Nephron progenitor cell (in vitro differentiated cells): ENCODE results near the gene MCF2.
A peak's percentile ranks its signal among the peaks of the same experiment; 100 is the strongest.
"Not testable (repeated sequence)": the region's sequence is repeated elsewhere in the genome, so short reads cannot be mapped to it uniquely, and the experiment has no call there.

Source experiments
- DNase-seq: peaks from one replicate; pipeline ENCODE4 v3.0.0; 2021
- H3K27ac Mint-ChIP-seq: 2 replicates; pipeline ENCODE4 v1.8.0; 2021; ENCODE audit warnings: mild to moderate bottlenecking, moderate library complexity, mixed read lengths
- H3K27me3 Mint-ChIP-seq: 2 replicates; pipeline ENCODE4 v1.8.0; 2021; ENCODE audit warnings: mild to moderate bottlenecking, low read depth, mixed read lengths; ENCODE audit not compliant: poor library complexity
- H3K36me3 Mint-ChIP-seq: 2 replicates; pipeline ENCODE4 v1.8.0; 2021; ENCODE audit warnings: low read depth, mixed read lengths
- H3K4me1 Mint-ChIP-seq: 2 replicates; pipeline ENCODE4 v1.8.0; 2021; ENCODE audit warnings: mixed read lengths
- H3K4me3 Mint-ChIP-seq: 2 replicates; pipeline ENCODE4 v1.8.0; 2021; ENCODE audit warnings: mild to moderate bottlenecking, moderate library complexity, mixed read lengths
- H3K9me3 Mint-ChIP-seq: 2 replicates; pipeline ENCODE4 v1.8.0; 2021; ENCODE audit warnings: mild to moderate bottlenecking, moderate library complexity, mixed read lengths
- CTCF ChIP-seq: fragments of 200-600 bp; sonication (generic); IDR thresholded peaks from 2 replicates; pipeline ENCODE4 v1.5.0; 2021; ENCODE audit warnings: antibody characterized with exemption

MCF2 gene

DNA sequence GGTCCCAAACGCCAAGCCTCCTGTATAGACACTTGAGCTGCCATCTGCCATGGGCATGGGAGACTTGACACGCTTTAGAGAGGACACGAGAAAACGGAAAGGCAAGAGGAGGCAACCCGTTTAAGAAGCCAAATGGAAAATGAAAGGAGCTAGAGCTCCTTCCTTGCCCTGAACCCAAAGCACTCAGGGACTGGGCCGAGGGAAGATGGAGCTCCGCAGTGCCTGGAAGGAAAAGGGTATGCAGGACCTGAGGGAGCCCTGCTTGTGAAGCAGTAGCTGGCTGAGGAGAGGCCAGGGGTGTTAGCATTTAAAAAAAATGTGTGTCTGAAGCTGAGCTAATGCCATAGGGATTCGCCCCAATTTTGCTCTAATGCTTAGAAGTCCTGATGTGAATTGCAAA, 15.1 kb downstream of the MCF2 start:
- Mint-ChIP-seq H3K27me3 (peaks cover 56% of the 10 kb centered on the region), H3K9me3 (peaks cover 26% of the 10 kb centered on the region), H3K4me3 (peak overlapping the region; percentile 68), H3K36me3 (no peaks in the 10 kb centered on the region), H3K4me1 (no peaks in the 10 kb centered on the region), H3K27ac (no peak overlapping the region)
- no peak for DNase-seq
- TF ChIP-seq CTCF = no peak

GRCh38 chrX:139692506-139692849, 15.5 kb downstream of the MCF2 start:
- Mint-ChIP-seq H3K27ac (no peak overlapping the region), H3K27me3 (peaks cover 60% of the 10 kb centered on the region), H3K9me3 (peaks cover 29% of the 10 kb centered on the region), H3K4me3 (peak overlapping the region; percentile 68), H3K4me1 (no peaks in the 10 kb centered on the region), H3K36me3 (no peaks in the 10 kb centered on the region)
- no peak for DNase-seq
- TF ChIP-seq CTCF = no peak

GRCh38 chrX:139691843-139692505, 16.0 kb downstream of the MCF2 start:
- Mint-ChIP-seq H3K27ac (no peak overlapping the region), H3K36me3 (no peaks in the 10 kb centered on the region), H3K4me1 (no peaks in the 10 kb centered on the region), H3K4me3 (peak overlapping the region; percentile 79), H3K27me3 (peaks cover 62% of the 10 kb centered on the region), H3K9me3 (peaks cover 30% of the 10 kb centered on the region)
- no peak for TF ChIP-seq CTCF
- peak; percentile 45 for DNase-seq

DNA sequence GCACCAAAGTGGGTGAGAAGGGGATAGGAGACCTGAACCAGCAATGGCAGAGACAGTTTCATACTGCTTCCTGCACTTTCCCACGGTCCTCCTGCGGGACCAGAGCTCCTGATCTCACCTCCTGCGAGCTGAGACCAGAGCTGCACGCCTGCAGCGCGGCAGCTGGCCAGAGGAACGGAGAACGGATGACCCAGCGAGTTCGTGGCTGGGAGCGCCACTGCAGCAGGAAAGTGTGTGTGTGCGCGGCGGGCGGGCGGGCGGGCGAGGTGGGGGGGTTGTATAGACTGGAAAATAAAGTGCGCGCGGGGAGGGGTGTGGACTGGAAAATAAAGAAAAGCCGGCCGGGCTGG, 16.5 kb downstream of the MCF2 start:
- H3K27ac Mint-ChIP-seq = no peak overlapping the region
- no peaks in the 10 kb centered on the region for H3K4me1 Mint-ChIP-seq
- H3K9me3 Mint-ChIP-seq = peaks cover 35% of the 10 kb centered on the region
- peak overlapping the region; percentile 79 for H3K4me3 Mint-ChIP-seq
- peaks cover 64% of the 10 kb centered on the region for H3K27me3 Mint-ChIP-seq
- TF ChIP-seq CTCF = no peak
- H3K36me3 Mint-ChIP-seq = no peaks in the 10 kb centered on the region
- peak; percentile 23 for DNase-seq

DNA sequence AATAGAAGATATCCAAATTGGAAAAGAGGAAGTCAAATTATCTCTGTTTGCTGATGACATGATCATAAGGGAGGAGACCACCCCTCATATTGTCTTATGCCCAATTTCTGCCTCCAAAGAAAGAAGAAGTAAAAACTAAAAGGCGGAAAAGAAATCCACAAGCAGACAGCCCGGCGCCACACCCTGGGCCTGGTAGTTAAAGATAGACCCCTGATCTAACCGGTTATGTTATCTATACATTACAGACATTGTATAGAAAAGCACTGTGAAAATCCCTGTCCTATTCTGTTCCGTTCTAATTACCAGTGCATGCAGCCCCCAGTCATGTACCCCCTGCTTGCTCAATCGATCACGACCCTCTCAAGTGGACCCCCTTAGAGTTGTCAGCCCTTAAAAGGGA, 22.8 kb downstream of the MCF2 start:
- not testable (repeated sequence) for H3K4me1 Mint-ChIP-seq, H3K27ac Mint-ChIP-seq, H3K36me3 Mint-ChIP-seq, DNase-seq, H3K4me3 Mint-ChIP-seq
- Mint-ChIP-seq H3K9me3 (peaks cover 40% of the 10 kb centered on the region), H3K27me3 (peaks cover 22% of the 10 kb centered on the region)

GRCh38 chrX:139680356-139680755, 27.6 kb downstream of the MCF2 start:
- no peaks in the 10 kb centered on the region for H3K4me1 Mint-ChIP-seq
- no peak for TF ChIP-seq CTCF

More at GRCh38 chrX:139680356-139680755, 27.6 kb downstream of the MCF2 start:
- Mint-ChIP-seq H3K36me3 (no peaks in the 10 kb centered on the region), H3K4me3 (no peak overlapping the region), H3K27ac (no peak overlapping the region), H3K27me3 (no peaks in the 10 kb centered on the region), H3K9me3 (peaks cover 37% of the 10 kb centered on the region)
- DNase-seq = no peak
